ENCODE data around the gene SP9. TPM values are rescaled to one million over a fixed set of nuclear protein-coding genes. Genes with fewer than 3 reads are reported as not detected.

SP9 gene
- total and polyA plus RNA-seq, 11 donors, result 0.08 TPM; not detected in 10

DNA sequence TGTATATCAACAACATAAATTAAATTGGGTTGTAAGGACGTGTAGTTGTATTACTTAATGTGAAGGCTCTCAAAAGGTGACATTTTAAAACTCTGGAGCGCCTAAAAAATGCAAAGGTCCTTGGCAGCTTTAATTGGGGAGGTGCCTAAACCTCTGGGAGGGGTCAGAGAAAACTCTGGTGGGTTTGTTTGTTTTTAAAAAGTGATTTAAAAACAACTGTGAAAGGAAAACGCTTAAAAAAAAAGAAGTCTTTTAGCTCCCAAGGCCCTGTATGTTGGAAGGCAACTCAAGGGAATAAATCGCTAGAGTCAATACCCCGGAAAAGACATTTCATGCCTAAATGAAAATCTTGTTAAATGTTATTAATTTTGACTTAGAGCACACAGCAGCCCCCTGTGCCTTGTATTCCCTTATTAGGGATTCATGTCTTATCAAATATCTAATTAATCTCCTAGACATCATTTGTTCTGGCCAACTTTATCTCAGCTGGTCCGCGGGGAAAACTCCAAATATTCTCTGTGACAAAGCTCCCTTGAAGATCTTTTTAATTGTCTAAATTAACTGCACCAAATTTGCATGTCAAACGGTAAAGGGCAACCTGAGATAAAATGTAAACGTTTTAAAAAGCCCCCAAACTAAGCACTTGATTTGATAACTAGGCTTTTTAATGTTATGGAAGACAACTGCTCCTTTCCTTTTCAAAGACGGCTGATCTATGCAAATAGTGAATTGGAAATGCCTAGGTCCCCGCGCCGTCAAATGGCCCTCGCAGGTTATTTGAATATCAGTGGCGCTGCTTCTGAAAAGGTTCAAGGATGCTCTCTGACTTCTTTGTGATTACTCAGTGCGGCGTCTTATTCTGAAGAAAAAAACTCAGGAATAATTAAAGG, 4.2 kb downstream of the SP9 start:
- peaks cover 9 to 82% (median 46%) of the 10 kb centered on the region in 12 donors for H3K4me1 ChIP-seq
- DNase-seq (no peak), ATAC-seq (no peak)
- peaks cover 79 to 100% (median 96%) of the 10 kb centered on the region in 9 donors for H3K27me3 ChIP-seq
- no peaks in the 10 kb centered on the region for H3K9me3 ChIP-seq
- TF ChIP-seq, protein P1, sequence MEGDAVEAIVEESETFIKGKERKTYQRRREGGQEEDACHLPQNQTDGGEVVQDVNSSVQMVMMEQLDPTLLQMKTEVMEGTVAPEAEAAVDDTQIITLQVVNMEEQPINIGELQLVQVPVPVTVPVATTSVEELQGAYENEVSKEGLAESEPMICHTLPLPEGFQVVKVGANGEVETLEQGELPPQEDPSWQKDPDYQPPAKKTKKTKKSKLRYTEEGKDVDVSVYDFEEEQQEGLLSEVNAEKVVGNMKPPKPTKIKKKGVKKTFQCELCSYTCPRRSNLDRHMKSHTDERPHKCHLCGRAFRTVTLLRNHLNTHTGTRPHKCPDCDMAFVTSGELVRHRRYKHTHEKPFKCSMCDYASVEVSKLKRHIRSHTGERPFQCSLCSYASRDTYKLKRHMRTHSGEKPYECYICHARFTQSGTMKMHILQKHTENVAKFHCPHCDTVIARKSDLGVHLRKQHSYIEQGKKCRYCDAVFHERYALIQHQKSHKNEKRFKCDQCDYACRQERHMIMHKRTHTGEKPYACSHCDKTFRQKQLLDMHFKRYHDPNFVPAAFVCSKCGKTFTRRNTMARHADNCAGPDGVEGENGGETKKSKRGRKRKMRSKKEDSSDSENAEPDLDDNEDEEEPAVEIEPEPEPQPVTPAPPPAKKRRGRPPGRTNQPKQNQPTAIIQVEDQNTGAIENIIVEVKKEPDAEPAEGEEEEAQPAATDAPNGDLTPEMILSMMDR (IDR thresholded peaks at IDR 0.05), result no peak
- TF ChIP-seq POLR2A (IDR thresholded peaks at IDR 0.05), result no peak
- intact Hi-C loops (cut with DNase I), result loop anchor here in 3 of 10 donors (10.0 kb wide), 4 partner anchors 174 to 764 kb away; partner anchors contain the start of gene SP3 (in 1 of the 3)
- H3K4me3 ChIP-seq, result no peak overlapping the region
- WGBS, 4 donors, result 8 to 14% (median 11%) methylated on average over 17 of the region's 17 CpGs
- H3K27ac ChIP-seq, result no peak overlapping the region
- no peaks in the 10 kb centered on the region for H3K36me3 ChIP-seq

DNA sequence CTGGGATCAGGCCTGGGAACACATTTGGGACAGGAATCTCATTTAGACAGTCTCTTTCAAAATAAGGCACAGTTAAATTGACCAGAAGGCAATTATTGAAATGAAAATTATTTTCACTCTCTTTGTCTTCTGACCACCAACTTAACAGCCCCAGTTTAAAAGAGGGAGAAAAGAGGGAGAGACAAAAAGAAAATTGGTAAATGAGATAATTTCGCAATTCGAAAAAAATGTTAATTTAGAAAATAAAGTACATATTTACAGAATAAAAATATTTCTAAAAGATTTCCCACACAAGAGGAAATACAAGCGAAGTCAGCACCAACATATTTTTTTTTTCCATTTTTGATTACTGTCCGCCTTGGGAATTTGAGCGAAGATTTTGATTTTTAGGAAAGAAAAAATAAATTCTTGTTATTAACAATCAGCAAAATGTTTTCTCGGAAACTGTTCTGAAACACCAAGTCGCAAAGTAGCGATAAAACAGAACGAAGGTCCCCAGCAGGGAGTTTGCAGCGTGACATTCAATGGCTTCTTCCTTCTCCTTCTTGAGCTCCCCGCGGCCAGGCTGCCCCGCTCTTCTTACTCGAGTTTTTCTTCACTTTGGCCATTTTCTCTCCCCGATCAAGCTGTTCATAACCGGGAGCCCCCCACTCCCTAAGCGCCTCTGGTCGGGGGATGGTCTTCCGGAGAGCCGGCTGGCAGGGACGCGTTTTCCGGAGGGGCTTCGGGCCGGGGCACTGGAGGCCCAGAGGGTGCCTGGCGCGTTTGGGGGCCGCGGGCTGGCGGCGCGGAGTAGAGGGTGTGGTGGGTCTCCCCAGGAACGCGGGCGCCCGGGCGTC, 5.0 kb downstream of the SP9 start:
- peaks cover 80 to 100% (median 96%) of the 10 kb centered on the region in 9 donors for H3K27me3 ChIP-seq
- no peaks in the 10 kb centered on the region for H3K9me3 ChIP-seq
- no peak overlapping the region for H3K27ac ChIP-seq
- H3K4me1 ChIP-seq, result peaks cover 9 to 77% (median 45%) of the 10 kb centered on the region in 12 donors
- WGBS, 4 donors, result 5 to 12% (median 9%) methylated on average over 25 to 37 of the region's 37 CpGs
- intact Hi-C loops (cut with DNase I), result loop anchor here (2.0 to 10.0 kb wide), 14 partner anchors 175 to 1125 kb away; partner anchors contain the start of gene SP3 (in 1 of the 10)
- peak overlapping the region in 1 of 12 donors; percentile 33 for H3K4me3 ChIP-seq
- DNase-seq (no peak), ATAC-seq (no peak)
- no peak for TF ChIP-seq POLR2A (IDR thresholded peaks at IDR 0.05)
- TF ChIP-seq, protein P1 (IDR thresholded peaks at IDR 0.05), result no peak
- H3K36me3 ChIP-seq, result no peaks in the 10 kb centered on the region

DNA sequence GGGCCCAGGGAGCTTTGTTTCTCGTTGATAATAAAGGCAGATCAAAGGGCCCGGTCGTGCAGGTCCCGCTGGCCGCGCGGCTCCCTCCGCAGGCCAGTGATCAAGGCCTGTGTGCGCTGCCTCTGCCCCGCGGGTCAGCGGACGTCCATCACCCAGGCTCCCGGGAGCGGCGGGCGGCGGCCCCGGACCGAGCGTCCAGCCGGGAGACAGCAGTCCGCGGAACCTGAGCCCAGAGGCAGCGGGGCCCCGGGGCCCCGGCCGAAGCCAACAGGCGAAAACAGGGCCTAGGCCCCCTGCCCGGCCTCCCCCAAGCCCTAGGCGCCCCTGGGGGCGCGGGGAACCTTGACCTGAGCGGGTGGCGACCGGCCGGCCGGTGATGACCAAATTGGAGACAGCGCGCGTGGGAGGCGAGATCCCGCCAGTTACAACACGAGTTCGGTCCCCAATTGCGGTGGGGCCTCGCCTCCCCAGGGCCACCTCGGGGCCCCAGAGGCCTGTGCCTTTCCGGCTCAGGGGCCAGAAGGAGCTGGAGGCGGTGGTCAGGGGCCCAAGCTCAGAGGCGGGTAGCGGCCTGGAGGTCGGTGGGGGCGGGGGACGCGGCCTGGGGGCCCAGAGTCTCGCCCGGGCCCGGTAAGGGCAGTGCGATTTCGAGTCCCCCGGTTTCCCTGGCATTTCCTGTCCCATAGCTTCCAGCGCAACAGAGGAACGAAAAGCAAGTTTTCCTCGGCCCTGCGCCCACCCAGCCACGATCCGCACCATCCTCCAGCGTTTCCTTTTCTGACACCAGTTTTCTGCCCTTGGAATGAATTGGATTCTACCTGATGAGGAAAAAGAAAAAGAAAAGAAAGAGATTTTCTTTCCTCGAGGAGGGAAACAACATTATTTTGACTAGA, 5.9 kb downstream of the SP9 start:
- H3K27ac ChIP-seq, result no peak overlapping the region
- intact Hi-C loops (cut with DNase I), result loop anchor here (1.0 to 10.0 kb wide), 12 partner anchors 183 to 1126 kb away; no protein-coding TSS in a partner anchor
- peak overlapping the region in 1 of 12 donors; percentile 33 for H3K4me3 ChIP-seq
- H3K27me3 ChIP-seq, result peaks cover 77 to 99% (median 95%) of the 10 kb centered on the region in 9 donors
- DNase-seq (no peak), ATAC-seq (peak in 2 of 4 donors; percentile 10 to 15)
- H3K36me3 ChIP-seq, result no peaks in the 10 kb centered on the region
- H3K9me3 ChIP-seq, result no peaks in the 10 kb centered on the region
- 4 to 7% (median 6%) methylated on average over 29 to 70 of the region's 70 CpGs for WGBS, 4 donors
- H3K4me1 ChIP-seq, result peaks cover 9 to 69% (median 40%) of the 10 kb centered on the region in 12 donors
- TF ChIP-seq, protein P1 (IDR thresholded peaks at IDR 0.05), result no peak

All from heart left ventricle (tissue), 16 donors.